ENCODE measurements around the gene TOM1. TPM values are rescaled to one million over a fixed set of nuclear protein-coding genes. Genes with fewer than 3 reads are reported as not detected.

The TOM1 gene
- total and polyA plus RNA-seq, 2 of the 13 experiments (the other 11 are each of a cell fraction or from before 2014, with no cell fraction given): 30.8 to 87.3 TPM

GRCh38 chr22:35307372-35307771 is 7.7 kb downstream of the TOM1 start (continued):
- TF ChIP-seq CHD4 (IDR thresholded peaks at IDR 0.05; ENCODE audit: borderline replicate concordance, low read length): no peak

- WGBS (ENCODE audit: low lambda C conversion rate): 97% methylated on average over 7 of the region's 7 CpGs
- ChIA-PET CTCF (ENCODE audit: low intra/inter-chr PET ratio, low total read pairs) (no interaction called here), POLR2A (no interaction called here)
- H3K36me3 ChIP-seq (replicated peaks in 1 of 2; ENCODE audit: control insufficient read depth in 1 of 2, insufficient read depth in 2 of 2, low read length in 2 of 2): peaks cover 4 to 13% of the 10 kb centered on the region in 2 experiments; a peak in 3 of 5 replicates
- H2AFZ ChIP-seq (ENCODE audit: low read length): no peak overlapping the region
- FAIRE-seq (no peak), ATAC-seq (no peak), DNase-seq (ENCODE audit: low spot score) (no peak)
- H3K4me1 ChIP-seq (ENCODE audit: insufficient read depth, low read length): peaks cover 61% of the 10 kb centered on the region
- in situ Hi-C loops (cut with HindIII; ENCODE audit: extremely low pct_ligation_motif_present, low pct_unique_long_range_greater_than_20kb) (no loop called here), intact Hi-C loops (cut with micrococcal nuclease; ENCODE audit: unreplicated experiment) (no loop called here)
- BruUV-seq (replicated peaks): no TSS peak
- no peaks in the 10 kb centered on the region for H3K9me3 ChIP-seq (ENCODE audit: low read length)
- H3K27me3 ChIP-seq (ENCODE audit: control insufficient read depth in 1 of 2, insufficient read depth in 2 of 2, low read length in 2 of 2): no peaks in the 10 kb centered on the region
- no peak for TF ChIP-seq DMTF1 (CRISPR knock-in tag; IDR thresholded peaks at IDR 0.05)
- no peak for TF ChIP-seq ZFP36L1 (CRISPR knock-in tag; IDR thresholded peaks at IDR 0.05)
- TF ChIP-seq NFRKB (IDR thresholded peaks at IDR 0.05): no peak
- H3K9ac ChIP-seq (ENCODE audit: insufficient read depth, low read depth, low read length): no peak overlapping the region
- H3K4me3 ChIP-seq (replicated peaks in 1 of 3; ENCODE audit: insufficient read depth in 1 of 3, low read depth in 2 of 3, low read length in 3 of 3): no peak overlapping the region
- no peaks in the 10 kb centered on the region; the same call in 1 of the 2 replicates for H4K20me1 ChIP-seq (ENCODE audit: insufficient read depth, low read length)
- peaks cover 56% of the 10 kb centered on the region for H3K79me2 ChIP-seq (ENCODE audit: insufficient read depth, low read length)
- no peak overlapping the region for H3K4me2 ChIP-seq (ENCODE audit: low read depth, low read length)
- no peak overlapping the region for H3K27ac ChIP-seq (ENCODE audit: extremely low read length, insufficient read depth, low read length)
Observed at GRCh38 chr22:35307892-35308291, 8.2 kb downstream of the TOM1 start.
